ENCODE data around the gene GALNT1.
A peak's percentile ranks its signal among the peaks of the same experiment; 100 is the strongest.

The GALNT1 gene

DNA sequence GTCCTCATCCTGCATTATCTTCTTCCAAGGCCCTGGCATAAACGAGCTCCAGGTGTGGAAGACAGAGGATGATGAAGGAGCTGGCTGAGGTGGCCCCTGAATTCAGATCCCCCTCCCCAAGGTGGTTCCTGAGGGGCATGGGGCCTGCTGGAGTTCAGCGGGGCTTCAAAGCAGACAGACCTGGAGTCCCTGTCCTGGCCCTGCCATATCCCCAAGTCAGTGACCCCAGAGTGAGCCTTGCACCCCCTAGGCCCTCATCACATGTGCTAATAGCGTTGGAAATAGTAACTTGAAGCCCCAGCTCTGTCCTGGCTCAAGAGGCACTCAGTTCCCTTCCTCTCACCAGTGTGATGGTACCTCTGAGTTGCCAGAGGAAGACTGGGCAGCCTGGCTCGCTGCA is 172.9 kb downstream of the GALNT1 start:
- TF ChIP-seq, protein P1, sequence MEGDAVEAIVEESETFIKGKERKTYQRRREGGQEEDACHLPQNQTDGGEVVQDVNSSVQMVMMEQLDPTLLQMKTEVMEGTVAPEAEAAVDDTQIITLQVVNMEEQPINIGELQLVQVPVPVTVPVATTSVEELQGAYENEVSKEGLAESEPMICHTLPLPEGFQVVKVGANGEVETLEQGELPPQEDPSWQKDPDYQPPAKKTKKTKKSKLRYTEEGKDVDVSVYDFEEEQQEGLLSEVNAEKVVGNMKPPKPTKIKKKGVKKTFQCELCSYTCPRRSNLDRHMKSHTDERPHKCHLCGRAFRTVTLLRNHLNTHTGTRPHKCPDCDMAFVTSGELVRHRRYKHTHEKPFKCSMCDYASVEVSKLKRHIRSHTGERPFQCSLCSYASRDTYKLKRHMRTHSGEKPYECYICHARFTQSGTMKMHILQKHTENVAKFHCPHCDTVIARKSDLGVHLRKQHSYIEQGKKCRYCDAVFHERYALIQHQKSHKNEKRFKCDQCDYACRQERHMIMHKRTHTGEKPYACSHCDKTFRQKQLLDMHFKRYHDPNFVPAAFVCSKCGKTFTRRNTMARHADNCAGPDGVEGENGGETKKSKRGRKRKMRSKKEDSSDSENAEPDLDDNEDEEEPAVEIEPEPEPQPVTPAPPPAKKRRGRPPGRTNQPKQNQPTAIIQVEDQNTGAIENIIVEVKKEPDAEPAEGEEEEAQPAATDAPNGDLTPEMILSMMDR (IDR thresholded peaks at IDR 0.05; ENCODE audit: low read length, missing control alignments), result no peak
- no peak for DNase-seq (ENCODE audit: low read depth)
- H3K4me3 ChIP-seq (replicated peaks; ENCODE audit: low read depth, low read length), result no peak overlapping the region

DNA sequence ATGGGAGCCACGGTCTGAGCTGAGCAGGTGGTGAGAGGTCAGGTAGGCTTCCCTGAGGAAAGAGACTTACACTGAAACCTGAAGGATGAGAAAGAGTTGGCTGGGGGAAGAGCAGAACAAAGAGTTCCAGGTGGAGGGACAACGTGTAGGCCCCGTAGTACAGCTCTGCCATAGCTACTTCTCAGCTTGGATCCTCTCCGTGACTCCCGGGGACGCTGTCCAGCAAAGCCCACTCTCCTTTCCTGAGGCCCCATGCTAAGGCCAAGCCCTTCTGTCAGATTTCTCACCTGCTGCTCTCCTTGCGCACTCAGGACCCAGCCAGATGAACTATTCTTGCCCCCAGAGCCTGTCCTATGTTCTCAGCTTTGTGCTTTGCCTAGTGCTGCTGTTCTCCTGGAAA is 173.8 kb downstream of the GALNT1 start:
- TF ChIP-seq, protein P1 (IDR thresholded peaks at IDR 0.05; ENCODE audit: low read length, missing control alignments), result no peak
- no peak for DNase-seq (ENCODE audit: low read depth)
- no peak overlapping the region for H3K4me3 ChIP-seq (replicated peaks; ENCODE audit: low read depth, low read length)

DNA sequence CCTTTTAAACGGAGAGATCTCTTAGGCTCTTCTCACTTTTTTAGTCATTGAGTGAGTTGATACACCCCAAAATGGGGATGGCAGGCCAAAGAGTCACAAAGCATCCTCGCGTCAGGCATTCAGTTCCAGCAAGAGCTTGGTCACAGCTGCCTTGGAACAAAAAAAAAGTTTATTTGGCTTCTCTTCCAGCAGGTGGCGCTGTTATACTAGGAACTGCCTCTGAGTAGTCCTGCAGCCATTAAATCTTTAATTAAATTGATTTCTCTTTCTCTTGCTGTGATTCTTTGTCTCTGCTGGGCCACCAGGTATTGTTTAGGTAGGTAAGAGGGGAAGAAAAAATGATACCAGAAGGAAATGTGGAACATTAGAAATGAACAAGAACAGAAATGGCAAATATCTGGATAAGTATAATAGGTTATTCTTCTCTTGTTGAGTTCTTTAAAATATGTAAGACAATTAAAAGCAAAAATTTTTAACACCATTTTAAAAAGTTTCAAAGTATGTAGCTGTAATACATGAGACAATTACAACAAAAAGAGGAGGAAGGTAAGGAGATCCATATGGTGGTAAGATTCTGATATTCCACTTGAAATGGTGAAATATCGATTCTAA is 175.1 kb downstream of the GALNT1 start:
- TF ChIP-seq, protein P1 (IDR thresholded peaks at IDR 0.05; ENCODE audit: low read length, missing control alignments), result peak; percentile 71

More for the DNA sequence above, 175.1 kb downstream of the GALNT1 start:
- no peak overlapping the region for H3K4me3 ChIP-seq (replicated peaks; ENCODE audit: low read depth, low read length)
- DNase-seq (ENCODE audit: low read depth), result peak; percentile 73
